ENCODE data around the gene MYO9B.

The MYO9B gene

DNA sequence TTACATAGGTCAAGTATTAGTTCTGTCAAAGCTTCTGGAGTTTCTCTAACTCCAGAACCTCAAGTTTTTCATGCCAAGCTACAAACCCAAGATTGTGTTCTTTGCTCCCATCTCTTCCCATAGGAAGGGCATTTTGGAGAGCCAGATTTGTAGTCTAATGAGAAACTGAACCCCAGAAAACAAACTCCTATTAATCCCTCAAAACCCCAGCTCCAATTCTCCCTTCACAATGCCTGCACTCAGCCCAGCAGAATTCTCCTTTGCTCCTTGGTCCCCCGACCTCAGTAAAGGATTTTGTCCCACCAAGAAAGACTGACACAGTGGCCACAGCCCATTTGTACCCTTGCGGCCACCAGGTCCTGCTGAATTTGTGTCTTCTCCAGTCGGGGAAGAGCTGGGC lies 180.6 kb downstream of the MYO9B start:
- Mint-ChIP-seq H3K4me1 (no peaks in the 10 kb centered on the region), H3K9me3 (no peaks in the 10 kb centered on the region), H3K27ac (no peak overlapping the region), H3K36me3 (ENCODE audit: low read depth) (no peaks in the 10 kb centered on the region), H3K4me3 (no peak overlapping the region), H3K27me3 (ENCODE audit: low read depth) (no peaks in the 10 kb centered on the region)
- TF ChIP-seq, protein P1, sequence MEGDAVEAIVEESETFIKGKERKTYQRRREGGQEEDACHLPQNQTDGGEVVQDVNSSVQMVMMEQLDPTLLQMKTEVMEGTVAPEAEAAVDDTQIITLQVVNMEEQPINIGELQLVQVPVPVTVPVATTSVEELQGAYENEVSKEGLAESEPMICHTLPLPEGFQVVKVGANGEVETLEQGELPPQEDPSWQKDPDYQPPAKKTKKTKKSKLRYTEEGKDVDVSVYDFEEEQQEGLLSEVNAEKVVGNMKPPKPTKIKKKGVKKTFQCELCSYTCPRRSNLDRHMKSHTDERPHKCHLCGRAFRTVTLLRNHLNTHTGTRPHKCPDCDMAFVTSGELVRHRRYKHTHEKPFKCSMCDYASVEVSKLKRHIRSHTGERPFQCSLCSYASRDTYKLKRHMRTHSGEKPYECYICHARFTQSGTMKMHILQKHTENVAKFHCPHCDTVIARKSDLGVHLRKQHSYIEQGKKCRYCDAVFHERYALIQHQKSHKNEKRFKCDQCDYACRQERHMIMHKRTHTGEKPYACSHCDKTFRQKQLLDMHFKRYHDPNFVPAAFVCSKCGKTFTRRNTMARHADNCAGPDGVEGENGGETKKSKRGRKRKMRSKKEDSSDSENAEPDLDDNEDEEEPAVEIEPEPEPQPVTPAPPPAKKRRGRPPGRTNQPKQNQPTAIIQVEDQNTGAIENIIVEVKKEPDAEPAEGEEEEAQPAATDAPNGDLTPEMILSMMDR (IDR thresholded peaks at IDR 0.05; ENCODE audit: unreplicated experiment in 3 of 3): no peak

DNA sequence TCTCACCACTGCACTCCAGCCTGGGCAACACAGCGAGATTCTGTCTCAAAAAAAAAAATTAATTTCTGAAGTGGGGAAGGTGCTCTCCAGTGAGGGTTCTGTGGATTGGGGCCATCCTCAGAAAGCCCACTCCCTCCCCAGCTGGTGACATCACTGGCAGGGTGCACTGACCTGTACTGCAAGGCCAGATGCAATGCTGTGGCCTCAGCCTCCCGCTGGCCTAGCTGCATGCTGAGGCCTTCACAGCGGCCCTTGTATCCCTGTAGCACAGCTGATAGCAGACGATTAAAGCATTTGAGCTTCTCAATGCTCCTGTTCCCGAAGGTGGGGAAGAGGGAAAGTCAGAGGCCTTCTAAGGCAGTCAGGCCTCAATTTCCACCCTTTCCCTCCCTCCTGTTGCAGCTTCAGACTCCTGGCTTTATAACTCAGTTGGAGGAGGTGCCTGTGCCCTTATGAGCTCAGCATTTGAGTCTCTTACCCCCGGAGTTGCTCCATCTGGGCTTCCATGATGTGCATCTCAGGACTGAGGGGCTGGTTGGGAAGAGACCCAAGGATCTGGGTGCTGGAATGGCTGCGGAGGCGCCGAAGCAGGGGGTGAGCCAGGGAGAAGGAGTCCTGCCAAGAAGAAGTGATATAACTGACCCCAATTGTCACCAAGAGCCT lies 183.7 kb downstream of the MYO9B start:
- Mint-ChIP-seq H3K36me3 (ENCODE audit: low read depth) (no peaks in the 10 kb centered on the region), H3K27me3 (ENCODE audit: low read depth) (no peaks in the 10 kb centered on the region), H3K4me1 (no peaks in the 10 kb centered on the region), H3K9me3 (no peaks in the 10 kb centered on the region), H3K27ac (no peak overlapping the region), H3K4me3 (no peak overlapping the region)
- TF ChIP-seq, protein P1 (IDR thresholded peaks at IDR 0.05; ENCODE audit: unreplicated experiment in 3 of 3): no peak

DNA sequence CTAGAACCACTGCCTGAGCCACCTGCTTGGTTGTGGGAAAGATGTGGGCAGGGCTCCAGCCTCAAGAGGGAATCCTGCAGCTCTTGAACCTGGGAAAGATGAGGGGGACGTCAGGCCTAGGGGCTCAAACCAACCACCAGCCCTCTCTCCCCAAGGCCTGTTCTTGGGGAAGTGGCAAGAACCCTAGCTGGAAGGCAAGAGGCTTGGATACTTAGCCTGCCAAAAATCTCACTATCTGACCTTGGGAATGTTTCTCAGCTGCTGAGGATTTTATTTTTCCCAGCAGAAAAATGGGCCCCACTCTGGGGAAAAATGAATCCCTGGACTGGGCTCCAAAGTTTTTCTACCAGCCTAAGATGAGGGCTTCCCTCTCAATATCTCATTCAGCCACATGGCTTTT lies 184.4 kb downstream of the MYO9B start:
- Mint-ChIP-seq H3K27me3 (ENCODE audit: low read depth) (no peaks in the 10 kb centered on the region), H3K36me3 (ENCODE audit: low read depth) (no peaks in the 10 kb centered on the region), H3K4me1 (no peaks in the 10 kb centered on the region), H3K27ac (no peak overlapping the region), H3K9me3 (no peaks in the 10 kb centered on the region), H3K4me3 (no peak overlapping the region)
- TF ChIP-seq, protein P1 (IDR thresholded peaks at IDR 0.05; ENCODE audit: unreplicated experiment in 3 of 3): no peak

DNA sequence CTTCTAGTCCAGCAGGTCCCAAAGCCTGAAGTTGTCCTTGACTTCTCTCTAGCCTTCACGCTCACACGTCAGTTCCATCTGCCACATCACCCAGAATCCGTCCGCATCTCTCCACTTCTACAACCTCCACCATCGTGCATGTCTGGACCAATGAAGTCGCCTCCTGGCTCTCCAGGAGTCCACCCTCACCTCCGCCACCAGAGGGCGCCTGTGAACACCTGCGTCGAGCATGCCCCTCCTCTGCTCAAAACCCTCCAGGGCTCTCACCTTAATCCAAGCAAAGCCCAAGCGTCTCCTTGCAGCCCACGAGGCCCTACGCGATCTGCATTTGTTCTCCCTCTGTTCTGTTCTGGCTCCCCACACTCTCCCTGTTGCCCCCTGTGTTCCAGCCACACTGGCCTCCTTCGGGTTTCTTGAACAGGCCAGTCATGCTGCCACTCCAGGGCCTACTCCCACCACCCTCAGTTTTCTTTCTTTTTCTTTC lies 185.3 kb downstream of the MYO9B start:
- TF ChIP-seq, protein P1 (IDR thresholded peaks at IDR 0.05; ENCODE audit: unreplicated experiment in 3 of 3): peak; percentile 88 to 95 (median 89)
- H3K36me3 Mint-ChIP-seq (ENCODE audit: low read depth): no peaks in the 10 kb centered on the region
- H3K4me3 Mint-ChIP-seq: no peak overlapping the region
- no peaks in the 10 kb centered on the region for H3K27me3 Mint-ChIP-seq (ENCODE audit: low read depth)
- no peaks in the 10 kb centered on the region for H3K9me3 Mint-ChIP-seq
- H3K4me1 Mint-ChIP-seq: no peaks in the 10 kb centered on the region
- peak overlapping the region in 2 of 3 experiments; percentile 0 to 67 for H3K27ac Mint-ChIP-seq

DNA sequence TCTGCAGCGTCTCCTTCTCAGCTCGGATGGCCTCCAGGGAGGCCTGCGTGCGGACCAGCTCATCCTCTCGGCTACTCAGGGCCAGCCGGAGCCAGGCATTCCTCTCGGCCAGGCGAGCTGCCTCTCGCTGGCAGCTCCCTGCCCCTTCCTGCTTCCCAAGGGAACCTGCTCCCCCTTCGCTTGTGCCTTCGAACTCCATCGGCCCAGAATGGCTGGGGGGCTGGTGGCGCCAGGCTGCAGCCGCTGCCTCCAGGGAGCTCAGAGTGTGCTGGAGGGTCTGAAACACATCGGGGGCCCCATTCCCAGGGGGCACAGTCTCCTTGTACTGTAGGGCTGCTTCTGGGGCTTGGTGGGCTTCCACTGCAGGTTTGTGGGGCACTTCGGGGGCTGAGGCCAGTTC lies 187.0 kb downstream of the MYO9B start:
- no peaks in the 10 kb centered on the region for H3K27me3 Mint-ChIP-seq (ENCODE audit: low read depth)
- H3K9me3 Mint-ChIP-seq: no peaks in the 10 kb centered on the region
- peaks cover 8% of the 10 kb centered on the region for H3K4me1 Mint-ChIP-seq
- peaks cover under 1% of the 10 kb centered on the region for H3K36me3 Mint-ChIP-seq (ENCODE audit: low read depth)
- TF ChIP-seq, protein P1 (IDR thresholded peaks at IDR 0.05; ENCODE audit: unreplicated experiment in 3 of 3): no peak
- H3K27ac Mint-ChIP-seq: no peak overlapping the region
- no peak overlapping the region for H3K4me3 Mint-ChIP-seq

Measured in nephron (organoid).